Fibroblast of pulmonary artery (primary cell): Measurements from ENCODE around the gene RAP1A.
A peak's percentile ranks its signal among the peaks of the same experiment; 100 is the strongest.

Source experiments
- DNase-seq: peaks from one replicate; pipeline ENCODE4 v3.0.0-alpha.2; 2010; ENCODE audit warnings: low read depth
- H3K4me3 ChIP-seq: replicated peaks from 2 replicates; pipeline ENCODE4 v1.5.1; 2011; ENCODE audit warnings: low read depth, mild to moderate bottlenecking, control low read depth, low read length, moderate library complexity
- CTCF ChIP-seq: IDR thresholded peaks from 2 replicates; pipeline ENCODE4 v1.5.1; 2011; ENCODE audit warnings: mild to moderate bottlenecking, control low read depth, low read length, inconsistent platforms; ENCODE audit errors: missing control alignments

RAP1A gene

GRCh38 chr1:111745675-111746613 is 126.4 kb downstream of the RAP1A start:
- DNase-seq = no peak
- no peak for TF ChIP-seq CTCF

GRCh38 chr1:111746614-111746999 is 127.0 kb downstream of the RAP1A start:
- DNase-seq = no peak
- no peak overlapping the region for H3K4me3 ChIP-seq
- TF ChIP-seq CTCF = no peak

More at GRCh38 chr1:111745675-111746613, 126.4 kb downstream of the RAP1A start:
- H3K4me3 ChIP-seq = no peak overlapping the region

- H3K4me3 ChIP-seq = no peak overlapping the region
- DNase-seq = peak; percentile 89
Observed at GRCh38 chr1:111747282-111747734, 127.7 kb downstream of the RAP1A start.

GRCh38 chr1:111747947-111748346 is 128.4 kb downstream of the RAP1A start:
- no peak for DNase-seq
- TF ChIP-seq CTCF = no peak
- no peak overlapping the region for H3K4me3 ChIP-seq

More at GRCh38 chr1:111747282-111747734, 127.7 kb downstream of the RAP1A start:
- peak; percentile 77 for TF ChIP-seq CTCF

- TF ChIP-seq CTCF = no peak
- DNase-seq = no peak
- no peak overlapping the region for H3K4me3 ChIP-seq
Observed at GRCh38 chr1:111749628-111750027, 130.0 kb downstream of the RAP1A start.

- no peak overlapping the region for H3K4me3 ChIP-seq
- no peak for DNase-seq
- no peak for TF ChIP-seq CTCF
Observed at GRCh38 chr1:111750856-111751255, 131.3 kb downstream of the RAP1A start.
